ENCODE data around the gene CIRBP.
"Not testable (repeated sequence)": the region's sequence is repeated elsewhere in the genome, so short reads cannot be mapped to it uniquely, and the experiment has no call there.

The CIRBP gene

DNA sequence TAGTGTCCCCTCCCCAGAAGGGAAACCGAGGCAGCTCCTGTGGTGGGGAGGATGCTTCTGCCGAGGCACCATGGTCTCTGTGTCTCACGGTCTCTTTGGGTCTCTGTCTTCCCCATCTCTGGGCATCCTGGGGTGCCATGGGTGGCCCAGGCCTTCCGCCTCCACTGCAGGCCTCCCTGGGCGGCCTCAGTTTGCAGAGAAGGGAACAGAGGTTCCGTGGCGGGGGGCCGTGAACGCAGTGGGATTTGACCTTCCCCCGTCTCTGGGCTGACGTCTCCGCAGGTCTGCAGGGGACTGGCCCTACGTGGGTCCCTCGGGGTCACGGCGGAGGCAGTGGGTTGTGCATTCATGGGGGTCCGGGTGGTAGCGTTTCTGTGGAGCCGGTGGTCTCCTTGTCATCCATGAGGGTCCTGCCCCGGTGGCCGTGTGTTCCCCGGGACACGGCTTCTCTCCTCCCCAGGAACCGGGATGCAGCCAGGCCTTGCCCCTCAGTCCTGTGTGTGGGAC, 21.1 kb downstream of the CIRBP start:
- no peak for DNase-seq (ENCODE audit: low read depth, low spot score)

DNA sequence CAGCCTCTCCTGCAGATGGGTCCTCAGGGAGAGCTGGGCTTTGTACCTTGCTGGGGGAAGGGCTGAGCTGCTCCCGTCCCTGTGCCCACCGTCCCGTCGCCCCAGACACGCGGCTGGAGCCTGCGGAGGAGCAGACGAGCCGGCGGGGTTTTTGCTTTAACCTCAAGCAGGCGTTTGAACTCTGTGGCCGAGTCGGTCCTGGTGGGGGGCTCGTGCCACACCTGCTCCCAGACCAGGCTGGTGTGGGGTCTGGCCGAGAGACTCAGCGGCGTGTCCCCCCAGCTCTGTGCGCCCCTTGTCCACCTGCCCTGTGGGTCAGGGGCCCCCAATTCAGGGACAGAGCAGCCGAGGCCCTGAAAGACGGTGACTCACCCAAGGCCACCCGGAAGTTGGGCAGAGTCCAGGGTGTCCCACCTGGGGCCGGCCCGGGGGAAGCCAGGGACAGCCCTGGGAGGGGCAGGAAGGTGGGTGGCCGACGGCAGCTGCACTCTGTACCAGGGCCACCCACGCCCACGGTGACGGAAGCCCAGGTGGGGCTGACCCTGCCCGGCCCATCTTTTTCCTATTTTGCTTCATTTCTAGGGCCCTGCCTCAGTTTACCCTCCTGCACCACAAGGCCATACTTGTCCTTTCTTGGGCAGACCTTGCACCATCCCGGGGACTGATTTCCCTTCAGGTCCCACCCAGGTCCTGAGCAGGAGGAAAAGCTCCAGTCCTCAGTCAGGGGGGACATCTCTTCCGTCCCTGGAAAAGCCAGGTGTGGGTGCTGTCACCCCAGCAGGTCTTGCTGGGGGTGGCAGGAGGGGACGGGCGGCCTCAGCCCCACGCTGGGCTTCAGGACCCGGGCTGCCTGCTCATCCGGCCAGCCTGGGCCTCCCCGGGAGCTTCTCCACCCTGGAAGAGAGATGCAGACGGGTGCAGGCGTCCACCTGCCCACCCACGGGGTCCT, 21.8 kb downstream of the CIRBP start:
- DNase-seq (ENCODE audit: low read depth, low spot score), result no peak

DNA sequence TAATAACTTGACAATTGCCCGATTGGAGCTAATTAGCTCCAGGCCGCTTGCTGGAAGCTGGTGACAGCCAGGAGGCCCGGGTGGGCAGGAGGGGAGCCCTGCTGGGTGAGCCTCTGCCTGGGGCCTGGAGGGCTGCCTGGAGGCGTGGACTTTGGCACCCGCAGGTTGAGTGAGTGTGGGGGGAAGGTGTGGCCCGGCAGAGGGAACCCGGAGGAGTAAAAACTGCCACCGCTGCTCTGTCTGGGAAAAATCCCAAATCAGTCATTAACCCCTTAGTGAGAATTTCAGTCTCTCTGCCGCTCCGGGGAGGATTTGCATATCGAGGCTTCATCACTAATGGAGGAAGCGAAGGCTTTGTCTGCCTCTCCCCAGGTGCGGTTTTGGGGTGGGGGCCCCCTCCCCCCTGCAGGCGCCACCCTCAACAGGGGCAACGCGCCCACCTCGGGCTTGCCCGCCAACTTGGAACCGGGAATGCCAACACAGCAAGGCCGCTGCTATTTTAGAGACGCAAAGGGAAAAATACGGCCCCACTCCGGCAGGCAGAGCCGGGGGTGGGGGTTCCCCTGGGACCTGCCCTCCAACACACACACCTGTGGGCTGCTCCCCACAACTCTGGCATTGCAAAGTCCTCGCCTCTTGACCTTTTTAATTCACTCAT, 22.8 kb downstream of the CIRBP start:
- DNase-seq (ENCODE audit: low read depth, low spot score), result no peak

DNA sequence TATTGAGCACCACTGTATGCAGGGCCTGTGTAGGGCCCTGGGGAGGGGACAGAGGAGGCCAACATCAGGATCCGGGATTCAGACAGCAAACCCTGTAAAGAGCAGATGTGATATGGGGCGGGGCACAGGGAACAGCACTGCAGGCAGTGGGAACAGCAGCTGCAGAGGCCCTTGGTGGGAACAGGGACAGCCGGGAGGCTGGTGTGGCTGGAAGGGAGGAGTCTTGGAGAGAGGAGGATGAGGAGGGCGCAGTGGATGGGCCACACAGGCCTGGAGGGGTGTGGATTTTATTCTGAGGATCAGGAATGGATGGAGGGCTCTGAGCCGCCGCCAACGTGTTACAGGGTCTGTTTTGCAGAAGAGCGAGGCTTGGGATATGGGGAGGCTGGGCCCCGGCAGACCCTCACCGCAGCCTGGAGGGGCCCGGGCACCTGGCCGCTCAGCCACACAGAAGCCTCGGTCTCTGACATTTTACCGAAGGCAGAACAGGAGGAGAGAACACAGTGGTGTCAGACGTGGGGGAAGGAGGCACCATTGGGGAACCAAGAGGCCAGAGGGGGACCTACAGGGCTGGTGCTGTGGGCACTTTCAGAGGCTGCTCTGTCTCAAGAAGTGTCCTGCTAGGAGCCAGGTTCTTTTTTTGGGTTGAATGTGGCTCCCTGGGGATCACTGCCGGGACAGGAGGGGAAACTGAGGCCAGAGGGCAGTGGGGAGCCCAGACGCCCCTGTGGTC, 23.5 kb downstream of the CIRBP start:
- no peak for DNase-seq (ENCODE audit: low read depth, low spot score)

DNA sequence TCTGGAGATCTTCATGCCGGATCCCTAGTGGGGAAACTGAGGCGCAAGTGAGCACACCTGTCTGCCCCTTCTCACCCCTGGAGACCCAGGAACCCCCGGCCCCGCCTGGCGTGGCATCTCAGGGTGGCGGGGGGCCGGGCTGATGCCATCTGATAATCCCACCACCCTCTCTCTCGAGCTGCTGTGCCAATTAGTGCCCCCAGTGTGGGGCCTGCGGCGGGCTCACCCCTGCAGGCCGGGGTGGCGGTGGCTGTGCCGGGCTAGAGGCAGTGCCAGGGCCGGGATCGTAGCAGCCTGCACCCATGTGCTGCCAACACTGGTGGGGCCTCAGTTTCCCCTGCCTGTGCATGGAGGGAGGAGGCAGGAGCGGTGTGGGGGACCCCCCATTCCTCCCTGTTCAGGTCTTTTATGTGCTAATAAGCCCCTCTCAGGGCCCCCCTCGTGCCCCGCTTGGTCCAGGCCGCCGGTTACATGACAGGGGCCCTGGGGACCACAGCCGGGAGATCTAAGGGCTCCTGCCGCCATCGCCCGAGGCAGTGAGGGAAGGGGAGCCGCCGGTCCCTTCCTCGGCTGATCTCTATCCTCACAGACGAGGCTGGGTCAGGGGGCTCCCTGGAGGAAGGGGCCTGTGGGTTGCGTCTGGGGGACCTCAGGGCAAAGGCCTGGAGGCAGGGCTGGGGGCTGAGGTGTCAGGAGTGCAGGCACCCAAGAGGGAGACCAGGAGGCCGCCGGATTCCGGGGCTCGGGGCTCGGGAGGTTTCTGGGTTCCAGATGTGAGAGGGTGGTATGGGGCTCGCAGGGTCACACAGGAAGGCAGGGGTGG, 24.9 kb downstream of the CIRBP start:
- DNase-seq (ENCODE audit: low read depth, low spot score), result no peak

DNA sequence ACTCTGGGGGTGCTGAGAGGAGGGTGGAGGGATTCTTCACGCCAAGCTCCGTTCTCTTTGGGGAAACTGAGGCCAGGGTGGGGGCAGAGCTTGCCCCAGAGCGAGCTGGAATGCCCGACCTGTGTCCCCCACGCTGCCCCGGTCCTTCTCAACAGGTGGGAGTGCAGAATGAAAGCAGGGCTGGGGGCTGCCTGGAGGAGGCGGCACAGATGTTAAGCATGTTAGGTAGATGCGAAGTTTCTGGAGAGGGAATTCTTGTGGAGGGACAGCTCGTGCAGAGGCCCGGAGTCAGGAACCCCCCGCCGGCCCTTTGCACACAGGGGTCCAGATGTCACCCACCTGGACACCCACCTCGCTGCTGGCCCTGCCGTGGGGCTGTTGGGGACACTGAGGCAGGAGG, 25.6 kb downstream of the CIRBP start:
- no peak for DNase-seq (ENCODE audit: low read depth, low spot score)

DNA sequence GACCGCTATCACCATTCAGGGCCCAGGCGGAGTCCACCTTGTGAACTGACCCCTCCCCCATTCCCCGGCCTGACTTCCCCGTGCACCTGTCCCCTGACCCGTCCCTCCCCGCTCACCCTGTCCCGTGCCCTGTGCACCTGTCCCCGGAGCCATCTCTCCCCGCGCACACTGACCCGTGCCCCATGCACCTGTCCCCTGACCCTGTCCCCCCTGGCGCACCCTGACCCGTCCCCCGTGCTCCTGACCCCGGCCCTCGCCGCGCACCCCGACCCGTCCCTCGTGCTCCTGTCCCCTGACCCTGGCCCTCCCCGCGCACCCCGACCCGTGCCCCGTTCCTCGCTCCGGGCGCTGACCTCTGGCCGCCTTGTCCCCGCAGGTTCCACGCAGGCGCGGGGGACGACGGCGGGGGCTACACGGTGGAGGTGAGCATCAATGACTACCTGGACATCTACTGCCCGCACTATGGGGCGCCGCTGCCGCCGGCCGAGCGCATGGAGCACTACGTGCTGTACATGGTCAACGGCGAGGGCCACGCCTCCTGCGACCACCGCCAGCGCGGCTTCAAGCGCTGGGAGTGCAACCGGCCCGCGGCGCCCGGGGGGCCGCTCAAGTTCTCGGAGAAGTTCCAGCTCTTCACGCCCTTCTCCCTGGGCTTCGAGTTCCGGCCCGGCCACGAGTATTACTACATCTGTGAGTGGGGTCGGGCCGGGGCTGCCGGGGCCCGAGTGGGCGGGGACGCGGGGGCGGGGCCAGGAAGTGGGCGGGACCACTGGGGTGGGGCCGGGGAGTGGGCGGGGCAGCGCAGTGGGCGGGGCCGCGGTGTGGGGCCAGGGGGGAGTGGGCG, 26.3 kb downstream of the CIRBP start:
- DNase-seq (ENCODE audit: low read depth, low spot score), result no peak

DNA sequence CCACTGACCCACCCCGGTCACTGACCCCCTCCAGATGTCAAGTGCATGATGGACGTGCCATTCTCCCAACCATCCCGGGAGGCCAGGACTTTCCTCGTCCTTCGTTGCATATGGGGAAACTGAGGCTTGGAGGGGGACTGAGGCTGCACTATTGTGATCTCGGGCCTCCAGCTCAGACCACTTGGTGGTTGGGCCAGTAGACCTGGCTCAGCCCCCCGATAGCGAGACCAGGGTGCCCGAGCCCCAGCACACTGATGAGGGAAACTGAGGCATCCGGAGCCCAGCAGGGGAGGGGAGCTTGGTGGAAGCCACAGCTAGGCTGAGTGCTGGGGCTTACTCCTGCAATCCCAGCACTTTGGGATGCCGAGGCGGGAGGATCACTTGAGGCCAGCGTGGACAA, 26.9 kb downstream of the CIRBP start:
- DNase-seq (ENCODE audit: low read depth, low spot score), result no peak

DNA sequence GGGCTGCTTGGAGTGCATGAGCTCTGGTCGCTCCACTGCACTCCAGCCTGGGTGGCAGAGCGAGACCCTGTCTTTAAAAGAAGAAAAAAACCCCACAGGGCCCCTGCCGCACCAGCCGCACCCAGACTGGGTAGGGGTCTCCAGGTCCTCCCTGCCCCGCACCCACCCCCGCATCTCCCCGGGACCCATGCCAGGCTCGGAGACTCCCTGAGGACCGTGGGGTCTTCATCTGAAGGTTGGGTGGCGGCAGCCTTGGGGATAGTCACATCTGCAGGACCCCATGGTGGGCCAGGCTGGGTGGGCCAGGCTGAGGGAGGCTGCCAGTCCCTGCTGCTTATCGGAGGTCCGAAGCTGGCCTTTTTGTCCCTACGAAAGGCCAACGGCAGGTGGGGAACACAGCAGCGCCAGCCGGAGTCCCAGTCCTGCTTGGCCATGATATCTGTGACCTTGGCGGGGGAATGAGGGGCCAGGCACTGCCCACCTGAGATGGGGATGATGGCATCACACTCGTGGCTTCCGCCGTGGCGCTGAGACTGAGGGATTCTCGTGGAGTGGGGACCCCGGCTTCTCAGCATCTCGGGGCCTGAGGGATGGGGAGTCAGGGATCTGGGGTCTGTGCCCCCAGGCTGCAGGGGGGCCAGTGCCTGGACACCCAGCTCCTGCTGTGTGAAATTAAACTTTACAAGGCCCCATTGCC, 27.6 kb downstream of the CIRBP start:
- no peak for DNase-seq (ENCODE audit: low read depth, low spot score)

DNA sequence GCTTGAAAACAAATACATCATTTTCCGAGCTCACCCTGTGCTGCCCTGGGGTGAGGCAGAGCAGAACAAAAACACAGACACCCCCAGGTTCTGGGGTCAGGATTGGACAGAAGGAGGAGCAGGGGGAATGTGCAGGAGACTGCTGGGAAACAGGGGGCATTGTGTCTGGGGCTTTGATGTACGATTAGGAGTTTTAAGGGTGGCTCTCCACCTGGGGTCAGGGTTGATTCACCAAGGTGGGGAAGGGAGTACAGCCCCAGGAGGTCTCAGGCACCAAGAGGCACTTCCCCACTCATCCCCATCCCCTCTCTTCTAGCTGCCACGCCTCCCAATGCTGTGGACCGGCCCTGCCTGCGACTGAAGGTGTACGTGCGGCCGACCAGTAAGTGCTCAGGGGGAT, 29.1 kb downstream of the CIRBP start:
- no peak for DNase-seq (ENCODE audit: low read depth, low spot score)

DNA sequence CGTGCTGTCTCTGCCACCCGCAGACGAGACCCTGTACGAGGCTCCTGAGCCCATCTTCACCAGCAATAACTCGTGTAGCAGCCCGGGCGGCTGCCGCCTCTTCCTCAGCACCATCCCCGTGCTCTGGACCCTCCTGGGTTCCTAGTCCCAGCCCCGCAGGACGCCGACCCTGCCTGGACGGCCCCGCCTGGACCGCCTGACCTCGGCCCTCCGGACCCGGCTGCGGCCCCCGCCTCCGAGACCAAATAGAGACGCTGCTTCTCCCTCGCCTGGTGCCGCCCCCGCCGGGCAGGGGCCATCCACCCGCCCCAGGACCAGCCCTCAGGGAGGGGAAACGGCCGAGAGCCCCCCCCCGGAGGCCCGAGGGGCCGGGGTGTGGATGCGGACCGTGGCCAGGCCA, 30.7 kb downstream of the CIRBP start:
- DNase-seq (ENCODE audit: low read depth, low spot score), result no peak

DNA sequence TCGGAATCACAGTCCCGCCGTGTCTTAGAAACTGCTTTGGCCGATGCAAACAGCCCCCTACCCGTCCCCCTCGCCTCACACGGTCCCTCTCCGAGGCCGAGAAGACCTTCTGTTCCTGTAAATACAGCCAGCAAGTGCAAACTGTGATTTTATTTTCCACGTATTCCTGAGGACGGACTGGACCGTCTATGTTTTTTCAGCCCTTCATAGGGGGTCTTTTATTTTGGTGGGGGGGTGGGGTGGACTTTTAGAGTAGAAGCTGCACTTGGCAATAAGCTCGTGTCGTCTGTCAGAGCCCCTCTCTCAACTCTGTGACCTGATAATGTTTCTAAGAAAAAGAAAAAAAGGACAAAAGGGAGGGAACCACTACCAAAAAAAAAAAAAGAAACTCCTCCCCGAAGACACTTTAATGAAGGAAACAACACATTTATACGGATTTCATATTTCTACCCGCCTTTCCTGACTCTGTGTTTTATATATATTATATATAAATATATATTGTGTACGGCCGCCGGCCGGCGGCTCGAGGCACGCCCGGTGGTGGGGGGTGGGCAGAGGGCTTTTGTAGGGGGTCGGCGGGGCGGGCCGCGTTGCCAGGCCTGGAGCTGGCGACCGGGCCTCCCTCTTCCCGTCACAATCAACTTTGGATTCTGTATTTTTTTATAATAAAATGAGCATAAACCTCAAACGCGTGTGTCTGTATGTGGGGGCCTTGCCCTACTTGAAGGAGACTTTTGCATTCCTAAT, 31.8 kb downstream of the CIRBP start:
- DNase-seq (ENCODE audit: low read depth, low spot score), result no peak

DNA sequence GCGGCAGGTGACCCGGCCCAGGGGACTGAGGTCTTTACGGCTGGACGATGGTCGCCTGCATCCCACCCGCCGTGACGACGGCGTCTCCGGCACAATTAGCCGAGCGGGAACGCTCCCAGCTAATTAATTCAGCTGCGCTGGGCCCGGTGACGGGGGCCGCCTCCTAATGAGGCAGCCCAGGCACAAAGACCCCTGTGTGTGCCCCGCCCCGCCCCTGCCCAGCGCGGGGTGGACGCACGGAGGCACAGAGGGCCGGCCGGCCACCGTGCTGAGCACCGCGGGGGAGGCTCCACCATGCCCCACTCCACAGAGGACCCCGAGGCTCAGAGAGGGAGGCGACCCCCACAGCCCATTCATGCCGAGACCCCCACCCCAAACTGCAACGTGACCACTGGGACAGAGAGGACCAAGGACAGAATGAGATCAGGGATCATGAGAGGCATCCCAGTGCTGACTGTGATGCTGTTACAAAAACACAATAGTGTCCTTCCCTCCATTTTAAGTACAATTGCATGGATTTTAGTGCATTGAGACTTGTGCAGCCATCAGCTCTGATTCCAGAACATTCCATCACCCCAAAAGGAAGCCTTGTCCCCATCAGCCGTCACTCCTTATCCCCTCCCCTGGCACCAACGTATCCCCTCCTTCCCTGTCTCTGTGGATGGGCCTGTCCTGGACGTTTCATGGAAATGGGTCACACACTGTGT, 33.6 kb downstream of the CIRBP start:
- DNase-seq (ENCODE audit: low read depth, low spot score), result no peak

DNA sequence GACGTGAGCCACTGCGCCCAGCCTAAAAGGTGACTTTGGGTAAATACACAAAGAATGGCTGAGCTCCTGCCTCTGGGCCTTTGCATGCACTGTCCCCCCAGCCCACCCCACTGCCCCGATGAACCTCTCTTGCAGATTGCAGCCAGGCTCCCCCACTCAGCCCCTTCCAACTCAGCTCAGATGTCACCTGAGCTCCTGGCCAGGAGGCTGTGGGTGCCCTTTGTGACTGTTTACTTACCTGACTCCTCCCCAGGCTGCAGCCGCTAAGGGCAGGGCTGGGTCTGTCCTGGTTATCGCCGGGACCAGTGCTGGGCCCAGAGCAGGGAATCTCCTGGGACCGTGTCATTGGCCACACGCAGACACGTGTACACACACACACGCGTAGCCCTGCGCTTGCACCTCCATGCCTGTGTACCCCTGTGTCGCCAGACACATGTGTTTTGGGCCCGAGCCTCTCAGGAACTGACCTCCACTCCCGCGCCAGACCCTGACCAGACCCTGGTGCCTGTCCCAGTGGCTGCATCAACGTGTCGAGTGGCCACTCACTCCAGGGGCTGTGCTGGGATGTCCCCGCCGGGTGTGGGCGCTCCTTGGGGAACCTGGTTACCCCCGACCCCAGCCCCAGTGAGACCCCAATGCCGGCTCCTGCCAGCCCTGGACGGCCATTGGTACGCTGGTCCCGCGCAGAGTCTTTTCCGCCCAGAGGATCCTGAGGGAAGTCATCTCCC, 35.2 kb downstream of the CIRBP start:
- DNase-seq (ENCODE audit: low read depth, low spot score), result no peak

DNA sequence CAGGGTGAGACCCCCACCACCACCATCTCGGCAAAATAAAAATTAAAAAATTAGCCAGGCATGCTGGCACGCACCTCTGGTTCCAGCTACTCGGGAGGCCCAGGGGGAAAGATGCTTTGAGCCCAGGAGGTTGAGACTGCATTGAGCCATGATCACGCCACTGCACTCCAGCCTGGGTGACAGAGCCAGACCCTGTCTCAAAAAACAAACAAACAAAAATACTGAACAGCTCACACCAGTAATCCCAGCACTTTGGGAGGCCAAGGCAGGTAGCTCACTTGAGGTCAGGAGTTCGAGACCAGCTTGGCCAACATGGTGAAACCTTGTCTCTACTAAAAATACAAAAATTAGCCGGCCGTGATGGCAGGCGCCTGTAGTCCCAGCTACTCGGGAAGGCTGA, 36.2 kb downstream of the CIRBP start:
- not testable (repeated sequence) for DNase-seq (ENCODE audit: low read depth, low spot score)

DNA sequence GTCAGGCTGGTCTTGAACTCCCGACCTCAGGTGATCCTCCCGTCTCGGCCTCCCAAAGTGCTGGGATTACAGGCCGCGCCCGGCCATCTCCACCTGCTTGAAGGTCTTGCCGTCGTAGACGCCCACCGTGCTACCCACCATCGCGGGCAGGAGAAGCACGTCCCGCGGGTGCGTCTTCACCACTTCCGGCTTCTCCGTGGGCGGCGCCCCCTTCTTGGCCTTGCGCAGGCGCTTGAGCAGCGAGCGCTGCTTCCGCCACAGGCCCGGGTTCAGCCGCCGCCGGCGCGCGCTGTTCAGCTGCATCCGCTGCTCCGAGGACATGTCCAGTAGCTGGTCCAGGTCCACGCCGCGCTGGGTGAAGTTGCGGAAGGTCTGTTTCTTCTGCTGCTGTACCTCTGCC, 38.2 kb downstream of the CIRBP start:
- DNase-seq (ENCODE audit: low read depth, low spot score), result no peak

DNA sequence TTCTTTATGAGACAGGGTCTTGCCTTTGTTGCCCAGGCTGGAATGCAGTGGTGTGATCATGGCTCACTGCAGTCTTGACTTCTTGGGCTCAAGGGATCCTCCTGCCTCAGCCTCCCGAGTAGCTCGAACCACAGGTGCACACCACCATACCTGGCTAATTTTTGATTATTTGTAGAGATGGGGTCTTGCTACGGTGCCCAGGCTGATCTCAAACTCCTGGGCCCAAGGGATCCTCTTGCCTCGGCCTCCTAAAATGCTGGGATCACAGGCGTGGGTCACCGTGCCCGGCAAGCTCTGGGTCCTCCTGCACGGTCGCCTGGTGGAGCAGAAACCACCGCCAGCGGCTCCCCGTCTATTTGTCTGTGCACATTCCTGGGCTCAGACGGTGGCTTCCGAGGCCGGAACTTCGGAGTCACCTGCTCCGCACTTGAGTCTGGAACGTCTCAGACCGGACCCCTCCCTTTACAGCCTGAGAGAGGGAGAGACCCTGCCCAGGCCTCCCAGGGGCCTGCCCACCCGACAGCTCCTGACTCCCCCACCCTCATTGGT, 38.7 kb downstream of the CIRBP start:
- DNase-seq (ENCODE audit: low read depth, low spot score), result no peak
